ENCODE measurements around the gene MPP4. TPM values are rescaled to one million over a fixed set of nuclear protein-coding genes. Genes with fewer than 3 reads are reported as not detected.
A peak's percentile ranks its signal among the peaks of the same experiment; 100 is the strongest.

MPP4 gene
- not detected for total RNA-seq

DNA sequence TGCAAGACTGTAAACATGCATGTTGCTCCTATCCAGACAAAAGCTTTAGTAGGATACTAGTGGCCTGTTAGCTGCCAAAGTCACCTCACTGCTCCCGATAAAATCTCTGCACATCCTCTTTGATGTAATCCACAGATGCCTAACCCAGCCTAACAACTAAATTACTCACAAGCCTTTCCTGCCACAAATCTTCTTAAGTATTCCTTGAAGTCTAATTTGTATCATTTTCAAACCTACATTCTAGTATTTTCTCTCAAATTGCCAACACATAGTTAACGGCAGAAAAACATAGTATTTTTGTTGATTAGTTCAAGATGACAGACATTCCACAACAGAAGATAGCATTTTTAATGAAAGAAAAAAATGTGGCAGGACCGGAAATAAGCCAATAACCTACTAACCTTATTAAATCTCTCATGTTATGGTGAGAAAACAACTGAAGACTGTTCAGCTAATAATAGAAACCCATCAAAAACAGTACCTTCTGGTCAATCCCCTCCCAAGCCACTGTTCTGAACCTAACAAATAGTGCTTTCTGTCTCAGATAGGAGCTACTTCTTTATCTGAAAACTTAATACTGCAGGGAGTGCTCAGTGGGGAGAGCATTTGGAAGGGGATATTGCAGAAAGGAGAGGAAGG, at the start of gene MPP4:
Gene MPP4, minus strand, starts transcription at position 57 of the 639 bp plus-strand sequence. CDS start 4,690 bp downstream, outside the sequence.
- no peak for ATAC-seq
- H3K36me3 Mint-ChIP-seq: peaks cover 10% of the 10 kb centered on the region
- H3K9me3 Mint-ChIP-seq: no peaks in the 10 kb centered on the region
- no peaks in the 10 kb centered on the region for H3K4me1 Mint-ChIP-seq (ENCODE audit: low read depth in 2 of 2)
- H3K27ac Mint-ChIP-seq: no peak within 1 kb of the TSS
- H3K27me3 Mint-ChIP-seq: no peaks in the 10 kb centered on the region
- DNase-seq (ENCODE audit: low spot score): no peak
- no peak within 1 kb of the TSS for H3K4me3 Mint-ChIP-seq

- Mint-ChIP-seq H3K4me3 (no peak overlapping the region), H3K27me3 (no peaks in the 10 kb centered on the region)
Measured at GRCh38 chr2:201746551-201746950, 48.1 kb upstream of the MPP4 start.

DNA sequence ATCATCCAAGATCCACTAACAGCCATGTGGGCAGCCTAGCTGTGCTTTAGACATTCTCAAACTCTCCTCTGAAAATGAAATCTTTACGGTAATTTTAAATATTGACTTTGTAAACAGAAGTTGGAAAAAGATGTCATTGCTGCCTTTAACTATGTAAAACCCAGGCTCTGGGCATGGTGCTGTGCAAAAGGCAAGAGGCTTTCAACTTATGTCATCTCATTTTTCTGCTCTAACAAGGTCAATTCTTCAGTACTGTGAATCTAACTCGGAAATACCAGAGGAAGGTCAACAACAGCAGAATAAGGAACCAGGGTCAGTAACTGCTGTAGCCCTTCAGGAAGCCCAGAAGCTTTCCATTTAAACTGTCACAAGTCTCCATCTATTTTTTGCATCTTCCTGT, 37.0 kb upstream of the MPP4 start:
- Mint-ChIP-seq H3K27ac (no peak overlapping the region), H3K36me3 (peaks cover 25% of the 10 kb centered on the region), H3K27me3 (no peaks in the 10 kb centered on the region), H3K4me1 (ENCODE audit: low read depth in 2 of 2) (no peaks in the 10 kb centered on the region), H3K4me3 (no peak overlapping the region), H3K9me3 (no peaks in the 10 kb centered on the region)
- DNase-seq (ENCODE audit: low spot score) (no peak), ATAC-seq (no peak)

More at GRCh38 chr2:201746551-201746950, 48.1 kb upstream of the MPP4 start:
- no peaks in the 10 kb centered on the region for H3K9me3 Mint-ChIP-seq
- peak overlapping the region in 1 of 2 donors; percentile 34 for H3K27ac Mint-ChIP-seq
- ATAC-seq: no peak
- H3K4me1 Mint-ChIP-seq (ENCODE audit: low read depth in 2 of 2): no peaks in the 10 kb centered on the region
- peaks cover 17% of the 10 kb centered on the region for H3K36me3 Mint-ChIP-seq
- DNase-seq (ENCODE audit: low spot score): no peak

- no peak overlapping the region for H3K4me3 Mint-ChIP-seq
- no peaks in the 10 kb centered on the region for H3K27me3 Mint-ChIP-seq
- H3K9me3 Mint-ChIP-seq: no peaks in the 10 kb centered on the region
- no peak for DNase-seq (ENCODE audit: low spot score)
- peaks cover 25% of the 10 kb centered on the region for H3K36me3 Mint-ChIP-seq
- ATAC-seq: no peak
- H3K27ac Mint-ChIP-seq: no peak overlapping the region
- no peaks in the 10 kb centered on the region for H3K4me1 Mint-ChIP-seq (ENCODE audit: low read depth in 2 of 2)
Measured at GRCh38 chr2:201734111-201734510, 35.7 kb upstream of the MPP4 start.

- Mint-ChIP-seq H3K4me3 (no peak overlapping the region), H3K36me3 (peaks cover 28% of the 10 kb centered on the region), H3K9me3 (no peaks in the 10 kb centered on the region), H3K27ac (no peak overlapping the region), H3K4me1 (ENCODE audit: low read depth in 2 of 2) (no peaks in the 10 kb centered on the region), H3K27me3 (no peaks in the 10 kb centered on the region)
- no peak for DNase-seq (ENCODE audit: low spot score)
- no peak for ATAC-seq
Measured at GRCh38 chr2:201733544-201733943, 35.1 kb upstream of the MPP4 start.

DNA sequence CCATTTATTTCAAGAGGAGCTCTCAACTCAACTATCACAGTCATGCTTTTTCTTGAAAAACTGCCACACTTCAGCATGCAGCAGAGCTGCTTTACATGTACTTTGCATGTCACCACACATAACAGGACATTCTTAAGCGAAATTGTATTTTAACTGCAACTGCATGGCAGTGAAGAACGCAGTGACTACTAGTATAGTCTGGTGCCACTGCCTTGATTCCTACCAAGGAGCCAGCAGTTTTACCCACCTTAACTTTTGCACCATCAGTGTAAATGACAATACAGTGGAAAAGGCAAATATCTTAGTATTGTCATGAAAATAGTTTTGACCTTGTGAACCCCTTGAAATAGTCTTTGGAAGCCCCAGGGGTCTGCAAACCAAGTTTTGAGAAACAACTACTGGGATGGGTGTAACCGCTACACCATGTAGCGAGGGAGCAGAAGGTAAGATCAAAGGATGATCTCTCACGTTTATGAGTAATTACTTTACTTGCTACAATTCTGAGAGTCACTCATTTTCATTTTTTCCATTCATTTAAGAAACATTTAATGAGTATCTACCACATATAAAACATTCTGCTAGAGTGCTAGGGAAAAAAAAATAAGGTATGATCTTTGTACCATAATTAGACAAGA, 32.3 kb upstream of the MPP4 start:
- DNase-seq (ENCODE audit: low spot score) (no peak), ATAC-seq (no peak)
- Mint-ChIP-seq H3K9me3 (no peaks in the 10 kb centered on the region), H3K36me3 (peaks cover 15% of the 10 kb centered on the region), H3K27ac (no peak overlapping the region), H3K4me3 (no peak overlapping the region), H3K27me3 (no peaks in the 10 kb centered on the region), H3K4me1 (ENCODE audit: low read depth in 2 of 2) (no peaks in the 10 kb centered on the region)

- DNase-seq (ENCODE audit: low spot score): no peak
- H3K36me3 Mint-ChIP-seq: peaks cover 33% of the 10 kb centered on the region
- ATAC-seq: no peak
- no peaks in the 10 kb centered on the region for H3K27me3 Mint-ChIP-seq
- H3K27ac Mint-ChIP-seq: no peak overlapping the region
- H3K4me3 Mint-ChIP-seq: no peak overlapping the region
- H3K4me1 Mint-ChIP-seq (ENCODE audit: low read depth in 2 of 2): no peaks in the 10 kb centered on the region
- peaks cover 4% of the 10 kb centered on the region for H3K9me3 Mint-ChIP-seq
Measured at GRCh38 chr2:201715459-201715858, 17.0 kb upstream of the MPP4 start.

DNA sequence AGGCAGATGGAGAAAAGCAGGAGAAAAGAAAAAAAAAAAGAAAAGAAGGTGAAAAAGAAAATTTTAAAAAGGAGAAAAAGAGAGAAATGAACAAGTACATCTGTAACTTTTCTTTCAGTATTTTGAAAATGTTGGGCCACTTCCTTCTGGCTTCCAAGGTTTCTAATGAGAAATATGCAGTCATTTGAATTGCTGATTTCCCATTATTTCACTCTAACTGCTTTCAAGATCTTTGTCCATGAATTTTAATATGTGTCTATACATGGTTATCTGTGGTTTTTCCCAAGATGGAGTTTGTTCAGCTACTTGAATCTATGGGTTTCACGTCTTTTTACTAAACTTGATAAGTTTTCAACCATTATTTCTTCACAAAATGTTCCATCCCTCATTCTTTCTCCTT, 14.3 kb upstream of the MPP4 start:
- DNase-seq (ENCODE audit: low spot score): no peak
- no peaks in the 10 kb centered on the region for H3K9me3 Mint-ChIP-seq
- H3K27me3 Mint-ChIP-seq: no peaks in the 10 kb centered on the region
- H3K27ac Mint-ChIP-seq: no peak overlapping the region
- ATAC-seq: no peak
- H3K4me1 Mint-ChIP-seq (ENCODE audit: low read depth in 2 of 2): no peaks in the 10 kb centered on the region
- H3K4me3 Mint-ChIP-seq: no peak overlapping the region
- H3K36me3 Mint-ChIP-seq: peaks cover 25% of the 10 kb centered on the region

GRCh38 chr2:201709747-201710146, 11.3 kb upstream of the MPP4 start:
- Mint-ChIP-seq H3K4me3 (no peak overlapping the region), H3K4me1 (ENCODE audit: low read depth in 2 of 2) (no peaks in the 10 kb centered on the region), H3K36me3 (peaks cover 19% of the 10 kb centered on the region), H3K9me3 (no peaks in the 10 kb centered on the region), H3K27ac (no peak overlapping the region), H3K27me3 (no peaks in the 10 kb centered on the region)
- ATAC-seq (no peak), DNase-seq (ENCODE audit: low spot score) (no peak)

GRCh38 chr2:201709049-201709448, 10.6 kb upstream of the MPP4 start:
- ATAC-seq (no peak), DNase-seq (ENCODE audit: low spot score) (no peak)
- H3K27me3 Mint-ChIP-seq: no peaks in the 10 kb centered on the region
- no peaks in the 10 kb centered on the region for H3K4me1 Mint-ChIP-seq (ENCODE audit: low read depth in 2 of 2)
- H3K4me3 Mint-ChIP-seq: no peak overlapping the region
- no peaks in the 10 kb centered on the region for H3K9me3 Mint-ChIP-seq
- H3K27ac Mint-ChIP-seq: no peak overlapping the region
- H3K36me3 Mint-ChIP-seq: peaks cover 22% of the 10 kb centered on the region

DNA sequence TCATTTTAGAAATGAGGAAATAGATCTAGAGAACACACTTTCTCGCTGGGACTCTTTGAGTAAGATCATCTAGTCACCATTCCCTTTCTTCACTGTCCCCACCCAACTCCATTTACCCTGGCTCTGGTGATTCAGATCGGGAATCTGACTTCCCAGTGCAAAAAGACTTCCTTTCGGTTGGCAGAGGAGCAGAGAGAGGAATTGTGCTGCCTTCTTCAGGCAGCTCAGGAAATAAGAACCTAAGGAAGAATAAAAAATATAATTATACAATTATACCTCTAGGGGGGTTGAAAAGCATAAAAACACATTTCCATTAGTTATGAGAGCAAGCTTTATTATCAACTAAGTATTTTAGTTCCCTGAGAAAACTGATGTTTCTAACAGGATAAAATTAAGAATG, 9.3 kb upstream of the MPP4 start:
- no peak for ATAC-seq
- Mint-ChIP-seq H3K4me3 (no peak overlapping the region), H3K27me3 (no peaks in the 10 kb centered on the region), H3K27ac (no peak overlapping the region), H3K4me1 (ENCODE audit: low read depth in 2 of 2) (no peaks in the 10 kb centered on the region), H3K36me3 (peaks cover 19% of the 10 kb centered on the region), H3K9me3 (no peaks in the 10 kb centered on the region)
- DNase-seq (ENCODE audit: low spot score): no peak

DNA sequence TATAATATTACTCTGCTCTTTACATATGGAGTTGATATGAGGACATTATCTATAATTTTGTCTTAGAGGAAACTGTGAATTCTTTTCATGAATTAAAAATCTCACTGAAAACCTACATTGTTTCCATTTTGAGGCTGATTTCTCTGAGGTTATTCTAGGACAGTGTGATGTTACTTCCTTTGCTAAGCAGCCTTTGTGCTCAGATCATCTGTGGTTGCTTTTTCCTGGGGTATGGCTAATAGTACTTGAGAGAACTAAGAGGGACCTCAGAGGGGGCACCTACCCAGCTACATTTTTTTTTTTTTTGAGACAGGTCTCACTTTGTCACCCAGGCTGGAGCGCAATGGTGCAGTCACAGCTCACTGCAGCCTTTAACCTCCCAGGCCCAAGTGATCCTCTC, 8.7 kb upstream of the MPP4 start:
- ATAC-seq: no peak
- no peaks in the 10 kb centered on the region for H3K9me3 Mint-ChIP-seq
- no peaks in the 10 kb centered on the region for H3K4me1 Mint-ChIP-seq (ENCODE audit: low read depth in 2 of 2)
- H3K27me3 Mint-ChIP-seq: no peaks in the 10 kb centered on the region
- no peak overlapping the region for H3K4me3 Mint-ChIP-seq
- no peak for DNase-seq (ENCODE audit: low spot score)
- peaks cover 14% of the 10 kb centered on the region for H3K36me3 Mint-ChIP-seq
- H3K27ac Mint-ChIP-seq: no peak overlapping the region

GRCh38 chr2:201704536-201704935, 6.1 kb upstream of the MPP4 start:
- DNase-seq (ENCODE audit: low spot score) (no peak), ATAC-seq (no peak)
- no peaks in the 10 kb centered on the region for H3K27me3 Mint-ChIP-seq
- H3K4me1 Mint-ChIP-seq (ENCODE audit: low read depth in 2 of 2): no peaks in the 10 kb centered on the region
- H3K36me3 Mint-ChIP-seq: peaks cover 24% of the 10 kb centered on the region
- no peak overlapping the region for H3K27ac Mint-ChIP-seq
- no peak overlapping the region for H3K4me3 Mint-ChIP-seq
- H3K9me3 Mint-ChIP-seq: no peaks in the 10 kb centered on the region

DNA sequence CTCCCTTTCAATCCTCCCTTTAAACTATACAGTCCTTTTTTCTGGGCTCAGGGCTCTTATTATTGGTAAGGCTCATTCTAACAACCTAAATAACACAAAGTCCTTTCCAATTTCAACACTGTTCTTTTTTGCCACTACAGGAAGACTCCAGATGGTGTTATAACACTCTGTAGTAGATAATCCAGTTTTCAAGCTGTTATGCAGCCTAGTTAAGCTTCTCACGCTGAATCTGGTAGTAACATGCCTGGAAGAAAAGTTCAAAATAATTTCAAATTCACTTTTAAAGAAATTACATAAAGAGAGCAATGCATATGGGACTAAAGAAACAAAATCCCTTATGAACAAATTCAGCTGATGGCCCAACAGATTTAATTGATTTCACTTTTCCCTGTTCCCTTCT, 3.2 kb upstream of the MPP4 start:
- Mint-ChIP-seq H3K27ac (no peak overlapping the region), H3K27me3 (no peaks in the 10 kb centered on the region), H3K4me3 (no peak overlapping the region), H3K9me3 (no peaks in the 10 kb centered on the region), H3K4me1 (ENCODE audit: low read depth in 2 of 2) (no peaks in the 10 kb centered on the region), H3K36me3 (peaks cover 15% of the 10 kb centered on the region)
- DNase-seq (ENCODE audit: low spot score): no peak
- ATAC-seq: no peak

DNA sequence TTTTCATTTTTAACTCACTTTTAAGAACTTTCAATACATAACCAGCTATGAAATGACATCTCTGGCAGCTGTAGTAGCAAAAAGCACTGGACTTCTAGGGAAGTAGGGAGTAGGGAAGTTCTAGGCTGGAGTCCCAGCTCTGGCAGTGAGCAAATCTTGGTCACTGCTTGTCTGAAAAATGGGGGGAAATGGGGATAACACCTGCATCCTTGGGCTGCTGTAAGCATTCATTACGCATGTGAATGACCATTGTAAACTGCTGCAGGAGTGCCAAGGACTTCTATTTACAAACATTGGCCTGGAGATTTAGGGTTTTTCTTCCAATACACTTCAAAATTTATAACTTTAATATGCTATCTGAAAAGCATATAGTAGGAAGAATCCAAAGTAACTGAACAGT, 972 bp upstream of the MPP4 start:
- H3K4me3 Mint-ChIP-seq: no peak overlapping the region
- no peak overlapping the region for H3K27ac Mint-ChIP-seq
- no peak for ATAC-seq

More for the DNA sequence above, 972 bp upstream of the MPP4 start:
- Mint-ChIP-seq H3K9me3 (no peaks in the 10 kb centered on the region), H3K27me3 (no peaks in the 10 kb centered on the region), H3K4me1 (ENCODE audit: low read depth in 2 of 2) (no peaks in the 10 kb centered on the region), H3K36me3 (peaks cover 15% of the 10 kb centered on the region)
- no peak for DNase-seq (ENCODE audit: low spot score)
